Type B pancreatic cell (in vitro differentiated cells): ENCODE results near the gene LYRM4. TPM values are rescaled to one million over a fixed set of nuclear protein-coding genes. Genes with fewer than 3 reads are reported as not detected.

ENCODE experiments used
- DNase-seq: peaks from one replicate; pipeline ENCODE4 v3.0.0; 2021; ENCODE audit warnings: mixed read lengths; ENCODE audit not compliant: unreplicated experiment; ENCODE audit errors: extremely low spot score
- H3K27ac Mint-ChIP-seq: 2 replicates; pipeline ENCODE4 v1.8.0; 2021; ENCODE audit warnings: mild to moderate bottlenecking, mixed read lengths
- H3K27me3 Mint-ChIP-seq: 2 replicates; pipeline ENCODE4 v1.8.0; 2021; ENCODE audit warnings: mixed read lengths
- H3K36me3 Mint-ChIP-seq: 2 replicates; pipeline ENCODE4 v1.8.0; 2021; ENCODE audit warnings: mixed read lengths
- H3K4me1 Mint-ChIP-seq: one replicate; pipeline ENCODE4 v1.8.0; 2021; ENCODE audit warnings: mixed read lengths; ENCODE audit not compliant: unreplicated experiment
- H3K4me3 Mint-ChIP-seq: 2 replicates; pipeline ENCODE4 v1.8.0; 2021; ENCODE audit warnings: mild to moderate bottlenecking, mixed read lengths
- H3K9me3 Mint-ChIP-seq: 2 replicates; pipeline ENCODE4 v1.8.0; 2021; ENCODE audit warnings: mixed read lengths
- total RNA-seq: library from RNA; stranded (reverse); gene quantifications from 2 replicates; pipeline ENCODE4 v1.2.1, GENCODE V29; 2021; ENCODE audit warnings: low replicate concordance
- TF ChIP-seq, protein P1 (sequence below): fragments of 200-600 bp; sonication (generic); conservative IDR thresholded peaks from 2 replicates; pipeline ENCODE4 v1.5.0; 2021; ENCODE audit warnings: antibody characterized with exemption, mild to moderate bottlenecking

The LYRM4 gene
- total RNA-seq, 1 donor from 2014 or later = 39.5 TPM

DNA sequence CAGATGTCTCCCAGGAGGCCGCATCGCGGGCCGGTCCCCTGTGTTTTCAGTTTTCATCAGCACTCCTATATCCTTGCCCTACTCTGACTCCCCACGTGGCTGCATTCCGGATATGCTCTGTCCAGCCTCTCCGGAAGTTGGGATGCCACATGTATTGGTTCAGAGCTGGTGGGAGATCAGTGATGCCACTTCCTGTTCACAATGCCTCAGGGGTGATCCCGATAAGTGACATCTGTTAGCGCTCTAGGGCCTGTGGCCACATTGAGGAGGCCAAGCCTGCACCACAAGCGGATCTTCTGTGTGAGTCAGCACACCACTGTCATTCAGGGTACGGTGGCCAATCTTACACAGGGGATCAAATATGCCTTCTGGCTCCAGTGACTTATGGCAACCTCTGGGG, 117.8 kb downstream of the LYRM4 start:
- TF ChIP-seq, protein P1, sequence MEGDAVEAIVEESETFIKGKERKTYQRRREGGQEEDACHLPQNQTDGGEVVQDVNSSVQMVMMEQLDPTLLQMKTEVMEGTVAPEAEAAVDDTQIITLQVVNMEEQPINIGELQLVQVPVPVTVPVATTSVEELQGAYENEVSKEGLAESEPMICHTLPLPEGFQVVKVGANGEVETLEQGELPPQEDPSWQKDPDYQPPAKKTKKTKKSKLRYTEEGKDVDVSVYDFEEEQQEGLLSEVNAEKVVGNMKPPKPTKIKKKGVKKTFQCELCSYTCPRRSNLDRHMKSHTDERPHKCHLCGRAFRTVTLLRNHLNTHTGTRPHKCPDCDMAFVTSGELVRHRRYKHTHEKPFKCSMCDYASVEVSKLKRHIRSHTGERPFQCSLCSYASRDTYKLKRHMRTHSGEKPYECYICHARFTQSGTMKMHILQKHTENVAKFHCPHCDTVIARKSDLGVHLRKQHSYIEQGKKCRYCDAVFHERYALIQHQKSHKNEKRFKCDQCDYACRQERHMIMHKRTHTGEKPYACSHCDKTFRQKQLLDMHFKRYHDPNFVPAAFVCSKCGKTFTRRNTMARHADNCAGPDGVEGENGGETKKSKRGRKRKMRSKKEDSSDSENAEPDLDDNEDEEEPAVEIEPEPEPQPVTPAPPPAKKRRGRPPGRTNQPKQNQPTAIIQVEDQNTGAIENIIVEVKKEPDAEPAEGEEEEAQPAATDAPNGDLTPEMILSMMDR = no peak
- no peak overlapping the region for H3K4me3 Mint-ChIP-seq
- no peaks in the 10 kb centered on the region for H3K9me3 Mint-ChIP-seq
- no peaks in the 10 kb centered on the region for H3K27me3 Mint-ChIP-seq
- no peak overlapping the region for H3K27ac Mint-ChIP-seq
- H3K36me3 Mint-ChIP-seq = no peaks in the 10 kb centered on the region
- DNase-seq = no peak
- H3K4me1 Mint-ChIP-seq = peaks cover 21% of the 10 kb centered on the region

DNA sequence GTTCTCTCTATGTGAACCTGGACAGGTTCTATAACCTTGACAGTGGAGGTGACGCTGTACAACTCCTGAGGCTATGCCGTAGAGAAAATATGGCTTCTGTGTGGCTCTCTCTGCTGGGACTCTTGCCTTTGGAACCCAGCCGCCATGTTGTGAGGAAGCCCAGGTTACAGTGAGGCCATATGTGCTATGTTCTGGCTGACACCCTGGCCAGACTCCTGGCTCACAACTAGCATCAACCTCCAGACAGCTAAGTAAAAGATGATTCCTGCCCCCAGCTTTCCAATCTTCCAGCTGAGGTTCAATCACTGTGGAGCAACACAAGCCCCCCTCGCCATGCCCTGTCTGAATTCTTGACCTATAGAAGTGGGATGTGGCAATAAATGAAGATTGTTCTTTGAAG, 118.6 kb downstream of the LYRM4 start:
- Mint-ChIP-seq H3K27me3 (no peaks in the 10 kb centered on the region), H3K27ac (no peak overlapping the region), H3K9me3 (no peaks in the 10 kb centered on the region), H3K36me3 (no peaks in the 10 kb centered on the region), H3K4me3 (no peak overlapping the region), H3K4me1 (peaks cover 21% of the 10 kb centered on the region)
- TF ChIP-seq, protein P1 = no peak
- no peak for DNase-seq

DNA sequence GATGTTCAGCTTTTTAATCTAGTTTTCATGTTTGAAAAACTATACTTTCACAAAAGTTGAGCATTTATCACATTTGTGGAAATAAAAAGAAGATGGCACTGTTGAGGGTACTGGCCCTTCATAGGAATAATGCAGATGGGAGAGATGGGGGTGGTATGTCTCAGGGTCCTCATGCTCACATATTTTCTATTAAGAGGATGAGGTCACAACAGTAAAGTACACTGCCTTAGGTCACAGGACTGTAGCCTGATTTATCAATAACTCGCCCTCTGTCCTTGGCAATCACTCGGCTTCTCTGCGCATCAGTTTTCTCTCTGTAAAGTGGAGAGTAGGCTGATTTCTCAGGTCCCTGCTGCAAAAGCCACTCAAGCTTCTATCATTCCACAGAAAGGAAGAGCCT, 119.7 kb downstream of the LYRM4 start:
- Mint-ChIP-seq H3K36me3 (no peaks in the 10 kb centered on the region), H3K4me3 (no peak overlapping the region), H3K27ac (no peak overlapping the region), H3K9me3 (no peaks in the 10 kb centered on the region), H3K4me1 (peaks cover 12% of the 10 kb centered on the region), H3K27me3 (no peaks in the 10 kb centered on the region)
- TF ChIP-seq, protein P1 = no peak
- DNase-seq = no peak

DNA sequence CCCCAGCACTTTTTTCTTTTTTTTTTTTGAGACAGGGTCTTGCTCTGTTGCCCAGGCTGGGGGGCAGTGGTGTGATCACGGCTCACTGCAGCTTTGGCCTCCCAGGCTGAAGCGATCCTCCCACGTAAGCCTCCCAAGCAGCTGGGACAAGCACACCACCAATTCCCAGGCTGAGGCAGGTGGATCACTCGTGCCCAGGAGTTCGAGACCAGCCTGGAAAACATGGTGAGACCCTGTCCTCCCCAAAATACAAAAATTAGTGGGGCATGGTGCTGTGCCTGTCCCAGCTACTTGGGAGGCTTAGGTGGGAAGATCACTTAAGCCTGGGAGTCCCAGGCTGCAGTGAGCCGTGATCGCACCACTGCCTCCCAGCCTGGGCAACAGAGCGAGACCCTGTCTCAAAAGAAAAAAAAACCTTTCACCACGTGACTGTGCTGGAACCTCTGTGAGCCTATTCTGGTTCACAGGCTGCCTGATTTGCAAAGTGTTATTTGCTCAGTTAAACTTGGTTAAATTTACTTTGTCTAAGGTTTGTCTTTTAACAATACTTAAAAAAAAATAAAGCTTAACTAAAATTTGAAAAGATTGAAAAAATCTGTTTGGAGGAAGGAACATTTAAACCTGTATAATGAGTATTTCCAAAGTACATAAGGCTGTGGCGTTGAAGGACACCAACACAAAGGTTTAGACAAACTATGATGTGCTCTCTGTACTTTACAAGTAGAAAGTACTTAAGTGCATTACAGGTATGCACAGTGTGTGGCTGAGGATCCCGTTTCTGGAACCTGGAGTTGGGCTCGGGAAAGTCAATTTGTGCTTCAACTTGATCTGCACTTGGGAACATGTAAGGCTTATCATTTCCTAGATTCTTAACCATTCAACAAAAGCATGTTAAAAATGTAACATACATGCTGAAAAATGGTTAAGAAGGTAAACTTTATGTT, 120.7 kb downstream of the LYRM4 start:
- H3K27ac Mint-ChIP-seq = no peak overlapping the region
- H3K4me3 Mint-ChIP-seq = no peak overlapping the region
- H3K9me3 Mint-ChIP-seq = no peaks in the 10 kb centered on the region
- H3K4me1 Mint-ChIP-seq = peaks cover 4% of the 10 kb centered on the region
- no peak for DNase-seq
- no peaks in the 10 kb centered on the region for H3K27me3 Mint-ChIP-seq
- peaks cover 5% of the 10 kb centered on the region for H3K36me3 Mint-ChIP-seq
- TF ChIP-seq, protein P1 = no peak

DNA sequence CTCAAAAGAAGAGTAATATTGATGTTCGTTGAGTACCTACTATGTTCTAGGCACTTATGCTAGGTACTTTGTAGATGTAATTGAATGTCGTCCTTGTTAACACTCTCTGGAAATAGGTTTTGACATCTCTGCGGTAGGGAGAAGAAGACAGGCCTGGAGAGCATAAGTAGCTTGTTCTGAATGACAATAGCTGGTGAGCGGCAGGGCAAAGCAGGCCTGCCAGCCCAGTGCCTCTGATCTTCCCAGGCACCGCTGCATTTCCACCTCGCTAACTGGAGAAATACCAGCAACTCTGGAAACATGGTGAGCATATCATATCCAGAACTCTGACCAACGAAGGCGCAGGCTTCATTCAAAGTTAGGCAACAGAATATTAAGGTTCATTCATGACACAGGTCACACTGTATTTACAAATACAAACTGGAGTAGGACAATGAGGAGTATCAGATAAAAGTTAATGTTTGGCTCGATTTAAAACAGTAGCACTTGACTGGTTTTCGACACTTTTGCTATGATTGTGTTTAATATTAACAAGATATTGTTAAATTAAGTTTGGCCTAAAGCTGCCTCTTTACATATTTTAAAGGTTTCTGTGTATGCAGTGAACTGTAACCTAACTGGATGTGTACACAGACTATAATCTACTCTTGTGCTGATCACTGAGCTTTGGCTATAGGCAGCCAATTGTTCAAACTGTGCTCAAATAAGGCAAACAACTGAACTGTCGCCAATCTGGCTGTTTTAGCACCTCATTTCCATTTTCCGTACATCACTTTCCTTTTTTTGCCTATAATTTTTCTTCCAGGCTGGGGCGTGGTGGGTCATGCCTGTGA, 121.5 kb downstream of the LYRM4 start:
- no peak for DNase-seq
- TF ChIP-seq, protein P1 = no peak
- H3K4me1 Mint-ChIP-seq = peaks cover 4% of the 10 kb centered on the region

More for the DNA sequence above, 121.5 kb downstream of the LYRM4 start:
- H3K27me3 Mint-ChIP-seq = no peaks in the 10 kb centered on the region
- peaks cover 7% of the 10 kb centered on the region for H3K36me3 Mint-ChIP-seq
- H3K27ac Mint-ChIP-seq = no peak overlapping the region
- H3K4me3 Mint-ChIP-seq = no peak overlapping the region
- no peaks in the 10 kb centered on the region for H3K9me3 Mint-ChIP-seq
